ENCODE results near the gene HTR7.
"Not testable (repeated sequence)": the region's sequence is repeated elsewhere in the genome, so short reads cannot be mapped to it uniquely, and the experiment has no call there.

DNA sequence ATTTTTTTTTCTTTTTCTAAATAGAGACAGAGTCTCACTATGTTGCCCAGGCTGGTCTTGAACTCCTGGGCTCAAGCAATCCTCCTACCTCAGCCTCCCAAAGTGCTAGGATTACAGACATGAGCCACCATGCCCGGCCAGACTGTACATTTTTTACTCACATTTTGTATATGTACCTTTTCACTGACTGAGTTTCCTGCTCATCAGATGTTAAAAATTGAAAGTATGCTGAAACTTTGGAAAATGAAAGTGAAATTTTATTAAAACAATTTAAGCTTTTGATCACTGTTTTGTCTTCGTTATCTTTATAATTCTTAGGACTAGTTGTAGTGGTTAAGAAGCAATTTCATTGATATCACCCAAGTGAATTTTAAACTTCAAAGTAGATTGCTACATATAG is 39.1 kb upstream of the HTR7 start:
- TF ChIP-seq, protein P1, sequence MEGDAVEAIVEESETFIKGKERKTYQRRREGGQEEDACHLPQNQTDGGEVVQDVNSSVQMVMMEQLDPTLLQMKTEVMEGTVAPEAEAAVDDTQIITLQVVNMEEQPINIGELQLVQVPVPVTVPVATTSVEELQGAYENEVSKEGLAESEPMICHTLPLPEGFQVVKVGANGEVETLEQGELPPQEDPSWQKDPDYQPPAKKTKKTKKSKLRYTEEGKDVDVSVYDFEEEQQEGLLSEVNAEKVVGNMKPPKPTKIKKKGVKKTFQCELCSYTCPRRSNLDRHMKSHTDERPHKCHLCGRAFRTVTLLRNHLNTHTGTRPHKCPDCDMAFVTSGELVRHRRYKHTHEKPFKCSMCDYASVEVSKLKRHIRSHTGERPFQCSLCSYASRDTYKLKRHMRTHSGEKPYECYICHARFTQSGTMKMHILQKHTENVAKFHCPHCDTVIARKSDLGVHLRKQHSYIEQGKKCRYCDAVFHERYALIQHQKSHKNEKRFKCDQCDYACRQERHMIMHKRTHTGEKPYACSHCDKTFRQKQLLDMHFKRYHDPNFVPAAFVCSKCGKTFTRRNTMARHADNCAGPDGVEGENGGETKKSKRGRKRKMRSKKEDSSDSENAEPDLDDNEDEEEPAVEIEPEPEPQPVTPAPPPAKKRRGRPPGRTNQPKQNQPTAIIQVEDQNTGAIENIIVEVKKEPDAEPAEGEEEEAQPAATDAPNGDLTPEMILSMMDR (IDR thresholded peaks at IDR 0.05; ENCODE audit: poor library complexity): not testable (repeated sequence)
- not testable (repeated sequence) for TF ChIP-seq EZH2 (IDR thresholded peaks at IDR 0.05; ENCODE audit: borderline replicate concordance); EZH2phosphoT487 (IDR thresholded peaks at IDR 0.05; ENCODE audit: low read depth, severe bottlenecking, unreplicated experiment)

All from hepatocyte (in vitro differentiated cells).